Neutrophil (primary cell): Measurements from ENCODE around the gene PTPN3.

Experiments used
- H3K27ac ChIP-seq: fragments of 200-600 bp; sonication (generic); 2 replicates; pipeline ENCODE4 v1.5.1; 2016; ENCODE audit warnings: mild to moderate bottlenecking, moderate library complexity
- H3K27me3 ChIP-seq: fragments of 200-600 bp; sonication (generic); 2 replicates; pipeline ENCODE4 v1.6.0; 2016; ENCODE audit warnings: mild to moderate bottlenecking
- H3K36me3 ChIP-seq: fragments of 200-600 bp; sonication (generic); 2 replicates; pipeline ENCODE4 v1.5.1; 2017
- H3K4me1 ChIP-seq, 2 experiments: fragments of 200-600 bp in 1 of 2; sonication (generic) in 1 of 2; 1 replicate in 1 of 2; 2 replicates in 1 of 2; pipeline versions ENCODE4 v1.5.1 to v1.6.1; 2013 to 2016; ENCODE audit warnings: low read depth in 1 of 2, low read length in 1 of 2, mild to moderate bottlenecking in 1 of 2, moderate library complexity in 1 of 2; ENCODE audit not compliant: control insufficient read depth in 1 of 2, insufficient read depth in 1 of 2
- H3K4me3 ChIP-seq, 2 experiments: fragments of 200-600 bp in 1 of 2; sonication (generic) in 1 of 2; 1 replicate in 1 of 2; 2 replicates in 1 of 2; pipeline ENCODE4 v1.5.1; 2013 to 2016; ENCODE audit warnings: low read depth in 1 of 2, low read length in 1 of 2, mild to moderate bottlenecking in 1 of 2, moderate library complexity in 1 of 2
- H3K9me3 ChIP-seq: fragments of 200-600 bp; sonication (generic); 2 replicates; pipeline ENCODE4 v1.5.1; 2016
- TF ChIP-seq, protein P1 (sequence below): fragments of 200-600 bp; sonication (generic); IDR thresholded peaks from 2 replicates; pipeline ENCODE4 v1.5.1; 2016; ENCODE audit warnings: antibody characterized with exemption

The PTPN3 gene

GRCh38 chr9:109419531-109419930 lies 78.6 kb downstream of the PTPN3 start:
- no peaks in the 10 kb centered on the region for H3K9me3 ChIP-seq
- H3K36me3 ChIP-seq, result no peaks in the 10 kb centered on the region
- H3K27ac ChIP-seq, result no peak overlapping the region
- peaks cover 59% of the 10 kb centered on the region for H3K27me3 ChIP-seq
- TF ChIP-seq, protein P1, sequence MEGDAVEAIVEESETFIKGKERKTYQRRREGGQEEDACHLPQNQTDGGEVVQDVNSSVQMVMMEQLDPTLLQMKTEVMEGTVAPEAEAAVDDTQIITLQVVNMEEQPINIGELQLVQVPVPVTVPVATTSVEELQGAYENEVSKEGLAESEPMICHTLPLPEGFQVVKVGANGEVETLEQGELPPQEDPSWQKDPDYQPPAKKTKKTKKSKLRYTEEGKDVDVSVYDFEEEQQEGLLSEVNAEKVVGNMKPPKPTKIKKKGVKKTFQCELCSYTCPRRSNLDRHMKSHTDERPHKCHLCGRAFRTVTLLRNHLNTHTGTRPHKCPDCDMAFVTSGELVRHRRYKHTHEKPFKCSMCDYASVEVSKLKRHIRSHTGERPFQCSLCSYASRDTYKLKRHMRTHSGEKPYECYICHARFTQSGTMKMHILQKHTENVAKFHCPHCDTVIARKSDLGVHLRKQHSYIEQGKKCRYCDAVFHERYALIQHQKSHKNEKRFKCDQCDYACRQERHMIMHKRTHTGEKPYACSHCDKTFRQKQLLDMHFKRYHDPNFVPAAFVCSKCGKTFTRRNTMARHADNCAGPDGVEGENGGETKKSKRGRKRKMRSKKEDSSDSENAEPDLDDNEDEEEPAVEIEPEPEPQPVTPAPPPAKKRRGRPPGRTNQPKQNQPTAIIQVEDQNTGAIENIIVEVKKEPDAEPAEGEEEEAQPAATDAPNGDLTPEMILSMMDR, result no peak
- H3K4me3 ChIP-seq, result no peak overlapping the region
- H3K4me1 ChIP-seq, result no peaks in the 10 kb centered on the region

- TF ChIP-seq, protein P1, result no peak
- Histone ChIP-seq H3K4me1 (no peaks in the 10 kb centered on the region), H3K4me3 (no peak overlapping the region), H3K9me3 (no peaks in the 10 kb centered on the region), H3K27me3 (peaks cover 52% of the 10 kb centered on the region), H3K27ac (no peak overlapping the region), H3K36me3 (no peaks in the 10 kb centered on the region)
Observed at GRCh38 chr9:109418827-109419226, 79.3 kb downstream of the PTPN3 start.

DNA sequence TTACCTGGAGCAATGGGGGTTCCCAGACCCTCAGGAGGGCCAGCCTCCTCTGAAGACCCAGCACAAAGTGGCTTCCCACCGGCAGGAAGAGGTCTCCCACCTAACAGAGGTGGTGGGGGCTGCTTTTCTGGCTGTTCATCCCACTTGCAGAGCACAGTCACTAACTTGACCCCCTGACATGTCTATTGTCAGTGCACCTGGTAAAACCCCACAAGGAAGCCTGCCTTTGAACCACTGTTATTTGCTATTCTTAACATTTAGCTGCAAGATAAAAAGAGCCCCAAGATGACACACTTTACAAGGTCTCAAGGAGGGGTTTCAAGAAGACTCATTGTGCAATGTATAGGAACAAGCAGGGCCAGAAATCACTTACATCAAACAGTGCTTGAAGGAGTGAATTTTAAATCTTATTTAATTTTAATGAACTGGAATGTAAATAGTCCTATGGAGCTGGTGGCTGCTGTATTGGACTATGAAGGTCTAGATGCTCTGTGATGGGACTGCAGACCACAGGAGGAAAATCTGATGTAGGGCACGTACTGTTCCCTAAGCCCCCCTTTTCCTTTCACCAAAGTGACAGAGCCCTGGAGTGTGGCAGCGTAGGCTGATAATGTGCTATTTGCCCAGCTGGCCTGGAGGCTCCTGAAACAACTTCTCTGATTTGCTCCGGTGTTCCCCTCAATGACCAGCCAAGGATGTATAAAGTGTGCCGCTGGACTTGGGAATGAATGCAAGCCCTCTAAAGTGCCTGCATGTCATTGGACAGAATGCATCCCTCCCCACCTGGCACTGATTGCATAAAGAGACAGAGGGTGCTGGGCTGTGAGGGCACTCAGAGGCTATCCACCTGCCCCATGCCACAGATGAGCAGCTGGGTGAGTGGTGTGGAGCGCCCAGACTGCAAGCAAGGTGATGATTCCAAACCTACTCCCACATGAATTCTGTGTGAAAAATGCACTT lies 80.2 kb downstream of the PTPN3 start:
- Histone ChIP-seq H3K36me3 (no peaks in the 10 kb centered on the region), H3K4me1 (no peaks in the 10 kb centered on the region), H3K4me3 (no peak overlapping the region), H3K9me3 (no peaks in the 10 kb centered on the region), H3K27ac (no peak overlapping the region), H3K27me3 (peaks cover 46% of the 10 kb centered on the region)
- TF ChIP-seq, protein P1, result no peak

DNA sequence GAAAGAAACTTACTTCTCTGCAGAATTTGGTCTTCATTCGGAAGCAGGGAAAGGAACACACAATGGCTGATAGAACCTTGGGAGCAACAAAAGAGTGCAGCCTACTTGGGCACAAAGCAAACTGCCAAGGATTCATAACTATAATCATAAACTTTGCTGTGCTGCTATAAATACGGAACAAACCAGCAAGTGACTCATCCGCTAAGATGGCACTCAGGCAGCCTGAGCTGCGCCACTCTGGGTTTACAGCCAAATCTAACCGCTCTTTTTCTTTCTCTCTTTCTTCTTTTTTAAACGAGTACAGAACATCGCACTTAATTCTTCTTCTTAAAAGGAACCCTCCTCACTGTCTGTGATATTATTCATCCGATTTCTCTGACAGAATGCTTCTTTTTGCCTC lies 81.1 kb downstream of the PTPN3 start:
- Histone ChIP-seq H3K27me3 (peaks cover 46% of the 10 kb centered on the region), H3K36me3 (no peaks in the 10 kb centered on the region), H3K27ac (no peak overlapping the region), H3K9me3 (no peaks in the 10 kb centered on the region), H3K4me1 (no peaks in the 10 kb centered on the region), H3K4me3 (no peak overlapping the region)
- TF ChIP-seq, protein P1, result no peak

DNA sequence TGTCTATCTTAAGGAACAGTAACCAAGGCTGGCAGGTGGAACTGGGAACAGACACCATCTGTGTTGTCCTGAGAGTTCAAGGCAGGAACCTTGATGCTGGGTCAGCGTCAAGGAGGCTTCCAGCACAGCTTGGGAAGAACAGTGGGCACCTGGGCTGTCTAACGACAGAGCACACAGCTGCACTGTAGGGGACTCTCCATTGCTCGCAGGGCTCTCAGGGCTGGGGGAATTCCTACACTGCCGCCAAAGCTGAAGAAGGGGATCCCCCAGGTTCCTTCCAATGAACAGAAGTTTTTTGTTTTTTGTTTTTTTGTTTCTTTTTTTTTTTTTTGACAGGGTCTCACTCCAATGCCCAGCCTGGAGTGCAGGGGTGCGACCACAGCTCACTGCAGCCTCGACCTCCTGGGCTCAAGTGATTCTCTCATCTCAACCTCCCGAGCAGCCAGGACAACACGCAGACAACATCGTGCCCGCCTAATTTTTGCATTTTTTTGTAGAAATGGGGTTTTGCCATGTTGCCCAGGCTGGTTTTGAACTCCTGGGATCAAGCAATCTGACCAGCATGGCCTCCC lies 81.9 kb downstream of the PTPN3 start:
- Histone ChIP-seq H3K27ac (no peak overlapping the region), H3K36me3 (no peaks in the 10 kb centered on the region), H3K9me3 (no peaks in the 10 kb centered on the region), H3K4me3 (no peak overlapping the region), H3K4me1 (no peaks in the 10 kb centered on the region), H3K27me3 (peaks cover 41% of the 10 kb centered on the region)
- TF ChIP-seq, protein P1, result no peak
